Loucy (cell line): ENCODE data around the gene APPL2.

ENCODE experiments used
- H2AFZ ChIP-seq: fragments of 200-600 bp; sonication (generic); 2 replicates; pipeline ENCODE4 v1.6.0; 2016; ENCODE audit warnings: antibody characterized with exemption, mild to moderate bottlenecking, low read length, moderate library complexity
- H3F3A ChIP-seq: fragments of 200-600 bp; 2 replicates; pipeline ENCODE4 v1.6.0; 2016; ENCODE audit warnings: antibody characterized with exemption, low read depth, mild to moderate bottlenecking
- H3K27me3 ChIP-seq: fragments of 200-600 bp; sonication (generic); 2 replicates; pipeline ENCODE4 v1.6.1; 2014; ENCODE audit warnings: low read length, mild to moderate bottlenecking; ENCODE audit not compliant: insufficient read depth, poor library complexity, severe bottlenecking
- H3K36me3 ChIP-seq: fragments of 200-600 bp; sonication (generic); 2 replicates; pipeline ENCODE4 v1.6.1; 2016; ENCODE audit warnings: low read length; ENCODE audit not compliant: insufficient read depth
- H3K4me1 ChIP-seq: fragments of 200-600 bp; sonication (generic); 2 replicates; pipeline ENCODE4 v1.5.1; 2014; ENCODE audit warnings: low read length, mild to moderate bottlenecking; ENCODE audit not compliant: insufficient read depth, poor library complexity, severe bottlenecking
- H3K4me2 ChIP-seq: fragments of 200-600 bp; sonication (generic); 2 replicates; pipeline ENCODE4 v1.6.0; 2014; ENCODE audit warnings: antibody characterized with exemption, low read length, low read depth, mild to moderate bottlenecking; ENCODE audit not compliant: poor library complexity, severe bottlenecking
- H3K4me3 ChIP-seq: fragments of 200-600 bp; sonication (generic); 2 replicates; pipeline ENCODE4 v1.5.1; 2014; ENCODE audit warnings: low read length, mild to moderate bottlenecking, mixed read lengths; ENCODE audit not compliant: poor library complexity, severe bottlenecking
- H3K79me2 ChIP-seq: fragments of 200-600 bp; sonication (generic); 2 replicates; pipeline ENCODE4 v1.6.1; 2014; ENCODE audit warnings: low read length; ENCODE audit not compliant: insufficient read depth
- H3K9ac ChIP-seq: fragments of 200-600 bp; sonication (generic); 2 replicates; pipeline ENCODE4 v1.6.0; 2014; ENCODE audit warnings: mild to moderate bottlenecking, low read depth, low read length, moderate library complexity; ENCODE audit not compliant: poor library complexity, severe bottlenecking
- H3K9me2 ChIP-seq: fragments of 200-600 bp; sonication (generic); replicated peaks from 2 replicates; pipeline ENCODE4 v1.6.1; 2016; ENCODE audit warnings: low read depth, low read length, mixed read lengths
- H3K9me3 ChIP-seq: fragments of 200-600 bp; sonication (generic); 2 replicates; pipeline ENCODE4 v1.6.1; 2014; ENCODE audit warnings: mild to moderate bottlenecking, antibody characterized with exemption, low read length, low read depth; ENCODE audit not compliant: insufficient read depth
- H4K20me1 ChIP-seq: fragments of 200-600 bp; sonication (generic); 2 replicates; pipeline ENCODE4 v1.6.0; 2014; ENCODE audit warnings: antibody characterized with exemption, low read length, mild to moderate bottlenecking; ENCODE audit not compliant: insufficient read depth, poor library complexity, severe bottlenecking
- EZH2phosphoT487 ChIP-seq: fragments of 200-600 bp; IDR thresholded peaks from 2 replicates; pipeline ENCODE4 v1.6.1; 2018; ENCODE audit warnings: antibody characterized with exemption, mild to moderate bottlenecking, moderate library complexity, borderline replicate concordance
- TF ChIP-seq, protein P1 (sequence below): fragments of 200-600 bp; sonication (generic); conservative IDR thresholded peaks from 2 replicates; pipeline ENCODE4 v1.5.1; 2014; ENCODE audit warnings: mild to moderate bottlenecking, antibody characterized with exemption, low read length

The APPL2 gene

GRCh38 chr12:105272814-105273416, 36.9 kb upstream of the APPL2 start:
- Histone ChIP-seq H3K27me3 (no peaks in the 10 kb centered on the region), H3K4me1 (peaks cover 8% of the 10 kb centered on the region), H3K9ac (no peak overlapping the region), H3K9me3 (no peaks in the 10 kb centered on the region), H3K9me2 (no peaks in the 10 kb centered on the region), H3K4me2 (no peak overlapping the region), H3K4me3 (no peak overlapping the region), H2AFZ (no peak overlapping the region), H3K79me2 (no peaks in the 10 kb centered on the region), H3K36me3 (no peaks in the 10 kb centered on the region), H3F3A (no peaks in the 10 kb centered on the region), H4K20me1 (no peaks in the 10 kb centered on the region)
- TF ChIP-seq EZH2phosphoT487: no peak
- TF ChIP-seq, protein P1, sequence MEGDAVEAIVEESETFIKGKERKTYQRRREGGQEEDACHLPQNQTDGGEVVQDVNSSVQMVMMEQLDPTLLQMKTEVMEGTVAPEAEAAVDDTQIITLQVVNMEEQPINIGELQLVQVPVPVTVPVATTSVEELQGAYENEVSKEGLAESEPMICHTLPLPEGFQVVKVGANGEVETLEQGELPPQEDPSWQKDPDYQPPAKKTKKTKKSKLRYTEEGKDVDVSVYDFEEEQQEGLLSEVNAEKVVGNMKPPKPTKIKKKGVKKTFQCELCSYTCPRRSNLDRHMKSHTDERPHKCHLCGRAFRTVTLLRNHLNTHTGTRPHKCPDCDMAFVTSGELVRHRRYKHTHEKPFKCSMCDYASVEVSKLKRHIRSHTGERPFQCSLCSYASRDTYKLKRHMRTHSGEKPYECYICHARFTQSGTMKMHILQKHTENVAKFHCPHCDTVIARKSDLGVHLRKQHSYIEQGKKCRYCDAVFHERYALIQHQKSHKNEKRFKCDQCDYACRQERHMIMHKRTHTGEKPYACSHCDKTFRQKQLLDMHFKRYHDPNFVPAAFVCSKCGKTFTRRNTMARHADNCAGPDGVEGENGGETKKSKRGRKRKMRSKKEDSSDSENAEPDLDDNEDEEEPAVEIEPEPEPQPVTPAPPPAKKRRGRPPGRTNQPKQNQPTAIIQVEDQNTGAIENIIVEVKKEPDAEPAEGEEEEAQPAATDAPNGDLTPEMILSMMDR: no peak

GRCh38 chr12:105272152-105272551, 36.2 kb upstream of the APPL2 start:
- peaks cover 8% of the 10 kb centered on the region for H3K4me1 ChIP-seq
- no peak overlapping the region for H3K4me3 ChIP-seq
- no peak overlapping the region for H2AFZ ChIP-seq
- no peaks in the 10 kb centered on the region for H3F3A ChIP-seq
- H3K9ac ChIP-seq: no peak overlapping the region
- H3K36me3 ChIP-seq: no peaks in the 10 kb centered on the region
- no peaks in the 10 kb centered on the region for H4K20me1 ChIP-seq
- no peaks in the 10 kb centered on the region for H3K9me3 ChIP-seq
- H3K27me3 ChIP-seq: no peaks in the 10 kb centered on the region
- H3K79me2 ChIP-seq: no peaks in the 10 kb centered on the region
- no peak overlapping the region for H3K4me2 ChIP-seq
- TF ChIP-seq, protein P1: no peak
- TF ChIP-seq EZH2phosphoT487: no peak
- H3K9me2 ChIP-seq: no peaks in the 10 kb centered on the region

DNA sequence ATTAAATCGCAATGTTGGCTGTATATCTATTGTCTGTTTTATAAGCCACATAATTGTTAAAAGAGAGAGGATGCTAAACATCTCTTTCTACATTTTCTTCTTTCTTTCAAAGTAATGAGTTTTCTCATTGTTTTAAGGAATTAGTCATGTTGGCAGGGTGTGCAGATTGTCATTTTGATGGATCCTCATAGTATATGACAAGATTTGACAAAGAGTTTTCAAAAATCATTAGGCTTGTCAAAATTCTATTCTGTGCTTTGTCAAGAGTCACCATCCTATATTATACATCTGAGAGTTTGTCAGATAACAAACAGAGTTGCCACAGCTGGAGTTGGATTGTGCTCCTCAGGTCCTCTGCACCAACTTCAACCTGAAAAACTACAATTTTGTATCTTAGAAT, 35.4 kb upstream of the APPL2 start:
- H3K4me2 ChIP-seq: no peak overlapping the region
- no peaks in the 10 kb centered on the region for H4K20me1 ChIP-seq
- H2AFZ ChIP-seq: no peak overlapping the region
- no peaks in the 10 kb centered on the region for H3K36me3 ChIP-seq
- peaks cover 4% of the 10 kb centered on the region for H3K4me1 ChIP-seq
- TF ChIP-seq, protein P1: no peak
- no peak for TF ChIP-seq EZH2phosphoT487
- no peaks in the 10 kb centered on the region for H3K79me2 ChIP-seq
- H3K4me3 ChIP-seq: no peak overlapping the region
- H3K27me3 ChIP-seq: no peaks in the 10 kb centered on the region
- no peaks in the 10 kb centered on the region for H3K9me3 ChIP-seq
- H3K9me2 ChIP-seq: no peaks in the 10 kb centered on the region
- no peak overlapping the region for H3K9ac ChIP-seq
- no peaks in the 10 kb centered on the region for H3F3A ChIP-seq
